NCI-H82 (cell line): ENCODE results near the gene ACBD4.
A peak's percentile ranks its signal among the peaks of the same experiment; 100 is the strongest.

Source experiments
- DNase-seq: peaks from one replicate; lab custom pipeline; 2025; lab: John Stamatoyannopoulos, UW

Gene ACBD4

GRCh38 chr17:45155483-45155882 lies 20.0 kb downstream of the ACBD4 start:
- peak; percentile 27 for DNase-seq

GRCh38 chr17:45156242-45156641 lies 20.8 kb downstream of the ACBD4 start:
- no peak for DNase-seq

GRCh38 chr17:45160447-45161287 lies 25.2 kb downstream of the ACBD4 start:
- DNase-seq, result peak; percentile 85

GRCh38 chr17:45161288-45162024 lies 26.0 kb downstream of the ACBD4 start, which contains the start of gene HEXIM2:
HEXIM2 (plus strand) TSS chr17:45161875; CDS start chr17:45162794, 919 bp downstream.
- peak; percentile 100 for DNase-seq

GRCh38 chr17:45162025-45162687 lies 26.7 kb downstream of the ACBD4 start:
- DNase-seq, result no peak

GRCh38 chr17:45164734-45165269 lies 29.3 kb downstream of the ACBD4 start:
- no peak for DNase-seq

- no peak for DNase-seq
Measured at GRCh38 chr17:45168991-45169752, 33.7 kb downstream of the ACBD4 start.

- DNase-seq, result no peak
Measured at GRCh38 chr17:45170280-45170930, 34.9 kb downstream of the ACBD4 start.

- DNase-seq, result no peak
Measured at GRCh38 chr17:45170931-45171337, 35.4 kb downstream of the ACBD4 start.

GRCh38 chr17:45171338-45172231 lies 36.1 kb downstream of the ACBD4 start:
- DNase-seq, result peak; percentile 88

GRCh38 chr17:45172232-45172540 lies 36.7 kb downstream of the ACBD4 start:
- DNase-seq, result no peak

GRCh38 chr17:45172541-45173286 lies 37.2 kb downstream of the ACBD4 start:
- peak; percentile 86 for DNase-seq

- DNase-seq, result no peak
Measured at GRCh38 chr17:45175759-45176115, 40.2 kb downstream of the ACBD4 start.

- no peak for DNase-seq
Measured at GRCh38 chr17:45177563-45177962, 42.1 kb downstream of the ACBD4 start.

- DNase-seq, result no peak
Measured at GRCh38 chr17:45184144-45184543, 48.7 kb downstream of the ACBD4 start.

GRCh38 chr17:45186801-45187354 lies 51.4 kb downstream of the ACBD4 start:
- peak; percentile 61 for DNase-seq

GRCh38 chr17:45189009-45189408 lies 53.5 kb downstream of the ACBD4 start:
- DNase-seq, result no peak

- no peak for DNase-seq
Measured at GRCh38 chr17:45190503-45191255, 55.2 kb downstream of the ACBD4 start.
